ENCODE results near the gene TWIST1.

The TWIST1 gene

GRCh38 chr7:19113002-19113350 lies 4.5 kb downstream of the TWIST1 start:
- DNase-seq (ENCODE audit: low spot score): no peak

GRCh38 chr7:19112274-19113001 lies 5.0 kb downstream of the TWIST1 start:
- DNase-seq (ENCODE audit: low spot score): no peak

GRCh38 chr7:19111474-19112273 lies 5.8 kb downstream of the TWIST1 start:
- no peak for DNase-seq (ENCODE audit: low spot score)

DNA sequence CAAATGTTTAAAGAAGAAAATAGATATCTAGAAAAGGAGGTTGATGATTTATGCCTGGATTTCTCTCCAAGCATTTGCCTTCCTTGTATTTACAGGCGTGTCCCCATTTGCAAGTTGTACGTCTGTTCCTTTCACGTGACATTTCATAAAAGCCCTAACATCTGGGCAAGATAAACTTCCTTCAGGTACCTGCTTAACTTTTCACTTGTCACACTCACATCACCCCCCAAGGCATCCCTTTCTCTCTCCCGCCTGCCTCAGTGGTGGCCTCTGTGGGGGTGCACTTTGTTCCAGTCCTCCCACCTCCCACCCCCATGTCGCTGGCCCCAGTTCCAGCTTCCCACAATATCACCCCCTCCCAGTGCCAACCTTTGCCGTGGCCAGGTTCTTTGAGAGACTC lies 6.7 kb downstream of the TWIST1 start:
- DNase-seq (ENCODE audit: low spot score): no peak

DNA sequence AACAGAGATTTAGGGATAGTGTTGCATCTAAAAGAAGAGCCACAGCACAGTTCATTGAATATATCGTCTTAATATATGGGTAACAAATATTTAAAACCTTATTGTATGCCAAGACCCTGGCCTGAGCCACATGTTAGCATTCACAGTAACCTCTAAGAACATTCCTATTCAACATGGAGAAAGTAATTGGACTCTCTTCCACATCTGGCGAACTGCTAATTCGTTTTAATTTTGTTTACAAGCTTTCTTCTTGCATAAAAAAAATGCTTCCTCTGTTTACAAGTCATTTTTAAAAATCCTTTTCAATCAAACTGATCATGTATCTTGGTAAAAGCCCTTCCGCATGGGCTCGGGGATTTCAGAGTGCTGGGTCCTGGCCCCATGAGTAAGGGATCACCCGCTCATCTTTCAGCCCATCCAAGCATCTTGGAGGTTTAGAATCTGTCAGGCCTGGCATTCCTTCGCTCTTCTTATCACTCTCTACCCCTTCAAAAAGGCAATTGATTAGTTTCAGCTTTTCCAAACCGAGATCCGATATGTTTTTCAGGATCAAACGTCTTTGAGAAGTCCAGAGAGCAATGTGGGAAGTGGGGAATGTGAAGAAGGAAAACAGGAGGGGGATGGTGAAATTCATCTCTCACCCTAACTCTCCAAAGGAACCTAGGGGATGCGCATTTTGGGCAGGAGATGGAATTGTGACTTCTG lies 7.3 kb downstream of the TWIST1 start:
- no peak for DNase-seq (ENCODE audit: low spot score)

GRCh38 chr7:19109000-19109946 lies 8.2 kb downstream of the TWIST1 start:
- DNase-seq (ENCODE audit: low spot score): no peak

- DNase-seq (ENCODE audit: low spot score): peak; percentile 22
These were observed 9.9 kb downstream of the TWIST1 start for GRCh38 chr7:19107356-19108146.

- DNase-seq (ENCODE audit: low spot score): no peak
These were observed 10.4 kb downstream of the TWIST1 start for GRCh38 chr7:19107081-19107355.

GRCh38 chr7:19106241-19107080 lies 11.0 kb downstream of the TWIST1 start:
- DNase-seq (ENCODE audit: low spot score): no peak

GRCh38 chr7:19105546-19105945 lies 11.9 kb downstream of the TWIST1 start:
- no peak for DNase-seq (ENCODE audit: low spot score)

GRCh38 chr7:19104811-19105210 lies 12.6 kb downstream of the TWIST1 start:
- no peak for DNase-seq (ENCODE audit: low spot score)

GRCh38 chr7:19102884-19103283 lies 14.6 kb downstream of the TWIST1 start:
- no peak for DNase-seq (ENCODE audit: low spot score)

- DNase-seq (ENCODE audit: low spot score): no peak
These were observed 15.5 kb downstream of the TWIST1 start for GRCh38 chr7:19101909-19102308.

DNA sequence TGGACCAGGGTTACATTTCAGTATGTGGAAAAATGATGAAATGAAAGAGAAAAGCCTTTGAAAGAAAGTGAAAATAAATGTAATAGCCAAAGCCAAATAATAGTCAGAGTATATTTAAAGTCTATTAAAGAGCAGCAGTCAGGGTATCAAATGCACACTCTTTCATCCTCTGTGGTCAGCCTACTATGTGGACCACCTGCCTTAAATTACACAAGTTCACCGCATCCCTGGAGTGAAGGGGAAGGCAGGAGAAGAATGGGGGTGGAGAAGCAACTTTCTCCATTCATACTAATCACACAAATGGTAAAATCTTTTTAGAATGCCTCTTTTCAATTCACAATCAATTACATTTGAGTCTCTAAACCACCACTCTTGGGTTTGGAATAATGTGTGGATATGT lies 16.0 kb downstream of the TWIST1 start:
- DNase-seq (ENCODE audit: low spot score): no peak

DNA sequence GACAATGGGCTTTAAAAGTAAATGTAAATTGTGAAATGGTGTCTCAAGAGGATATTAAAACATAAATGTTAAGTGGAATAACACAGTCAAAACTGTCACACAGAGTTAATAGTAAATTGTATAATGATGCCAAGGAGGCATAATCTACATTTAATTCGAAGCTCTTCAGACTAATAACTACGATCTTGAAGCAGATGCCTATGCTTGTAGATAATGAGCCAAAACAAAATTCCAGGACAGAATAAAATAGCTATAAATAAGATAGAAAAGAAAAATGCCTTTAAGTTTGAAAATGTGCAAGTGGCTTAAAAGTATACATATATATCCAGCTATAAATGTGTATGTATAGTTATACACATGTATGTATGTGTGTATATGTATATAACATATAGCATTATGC lies 17.5 kb downstream of the TWIST1 start:
- DNase-seq (ENCODE audit: low spot score): no peak

- DNase-seq (ENCODE audit: low spot score): no peak
These were observed 18.2 kb downstream of the TWIST1 start for GRCh38 chr7:19099194-19099593.

DNA sequence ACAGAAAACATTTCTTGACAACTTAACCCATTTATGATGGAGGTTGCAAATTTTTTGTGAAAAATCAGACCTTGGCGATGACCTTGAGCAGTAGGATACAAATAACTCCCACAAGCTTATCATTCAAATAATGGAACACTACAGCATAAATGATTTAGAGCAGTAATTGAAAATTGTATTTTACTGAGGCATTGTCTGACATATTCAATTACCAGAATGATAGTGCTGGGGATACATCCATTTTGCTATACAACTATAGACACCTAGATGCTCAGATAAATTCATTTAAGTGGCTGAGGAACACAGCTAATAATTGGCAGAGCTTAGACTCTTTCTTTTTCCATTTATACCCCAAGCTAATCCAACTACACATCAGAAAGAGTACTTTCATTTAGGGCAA lies 18.9 kb downstream of the TWIST1 start:
- DNase-seq (ENCODE audit: low spot score): no peak

GRCh38 chr7:19097165-19098055 lies 20.0 kb downstream of the TWIST1 start:
- DNase-seq (ENCODE audit: low spot score): no peak

GRCh38 chr7:19095353-19095860 lies 22.0 kb downstream of the TWIST1 start:
- DNase-seq (ENCODE audit: low spot score): no peak

All from NAMALWA (cell line).